Natural killer cell (primary cell): ENCODE data around the gene COG7. TPM values are rescaled to one million over a fixed set of nuclear protein-coding genes. Genes with fewer than 3 reads are reported as not detected.

Experiments used
- ATAC-seq, 3 donors: fragments of 150-1000 bp in 2 of 3; fragments of 200-7000 bp in 1 of 3; cut with Tn5 transposase; 1 replicate in 1 of 3; 2 replicates in 2 of 3; pipeline ENCODE4 v1.10.0; 2021; ENCODE audit warnings: mild to moderate bottlenecking in 2 of 3, moderate library complexity in 2 of 3
- DNase-seq, 2 donors: peaks; one replicate each; pipeline versions ENCODE4 v3.0.0 to v3.0.0-alpha.2; 2013 to 2021; ENCODE audit warnings: mixed read lengths in 1 of 2
- H3K27ac ChIP-seq: one replicate; pipeline ENCODE4 v1.5.1; 2013; ENCODE audit warnings: mild to moderate bottlenecking, low read length
- H3K27me3 ChIP-seq: one replicate; pipeline ENCODE4 v1.6.1; 2013; ENCODE audit warnings: low read length; ENCODE audit not compliant: control insufficient read depth, insufficient read depth
- H3K36me3 ChIP-seq: one replicate; pipeline ENCODE4 v1.6.1; 2013; ENCODE audit warnings: low read length; ENCODE audit not compliant: control insufficient read depth, insufficient read depth
- H3K4me1 ChIP-seq: one replicate; pipeline ENCODE4 v1.6.1; 2013; ENCODE audit warnings: low read length; ENCODE audit not compliant: control insufficient read depth, insufficient read depth
- H3K4me3 ChIP-seq: one replicate; pipeline ENCODE4 v1.5.1; 2013; ENCODE audit warnings: low read length
- H3K9me3 ChIP-seq: one replicate; pipeline ENCODE4 v1.6.1; 2013; ENCODE audit warnings: low read length; ENCODE audit not compliant: control insufficient read depth, insufficient read depth
- H3K27ac Mint-ChIP-seq, 2 donors: one replicate each; pipeline ENCODE4 v1.8.0; 2022; ENCODE audit warnings: mild to moderate bottlenecking in 2 of 2, mixed read lengths in 2 of 2, moderate library complexity in 1 of 2
- H3K27me3 Mint-ChIP-seq, 2 donors: one replicate each; pipeline ENCODE4 v1.8.0; 2022; ENCODE audit warnings: low read depth in 2 of 2, mixed read lengths in 2 of 2
- H3K36me3 Mint-ChIP-seq: one replicate; pipeline ENCODE4 v1.8.0; 2022; ENCODE audit warnings: mixed read lengths
- H3K4me1 Mint-ChIP-seq, 2 donors: one replicate each; pipeline ENCODE4 v1.8.0; 2022; ENCODE audit warnings: mixed read lengths in 2 of 2
- H3K4me3 Mint-ChIP-seq: one replicate; pipeline ENCODE4 v1.8.0; 2022; ENCODE audit warnings: mild to moderate bottlenecking, moderate library complexity, mixed read lengths
- H3K9me3 Mint-ChIP-seq, 2 donors: one replicate each; pipeline ENCODE4 v1.8.0; 2022; ENCODE audit warnings: mixed read lengths in 2 of 2
- CTCF ChIP-seq: fragments of 200-600 bp; IDR thresholded peaks from one replicate; pipeline ENCODE4 v1.8.0; 2022; ENCODE audit warnings: antibody characterized with exemption
- WGBS: methylation state at CpG from one replicate; pipeline ENCODE4 v1.1.7; 2013; ENCODE audit warnings: missing lambda C conversion rate; ENCODE audit not compliant: insufficient coverage; 5-methylcytosine and 5-hydroxymethylcytosine counted together
- intact Hi-C: fragments of 100-400 bp; cut with micrococcal nuclease; formaldehyde crosslinking; loops from one replicate; pipeline ENCODE4 v1.14.2; 2022
- total RNA-seq, 4 donors: library from RNA; stranded (reverse); fragments of 120-200 nt in 1 of 4; gene quantifications; one replicate each; pipeline versions ENCODE4 v1.2.3 to v1.2.4, GENCODE V29; 2013 to 2022

The COG7 gene
- total RNA-seq, 3 donors from 2014 or later (not counting 1 experiment from before 2014, with no cell fraction given): 18.4 to 26.6 (median 20.3) TPM

- Histone ChIP-seq H3K9me3 (no peaks in the 10 kb centered on the region), H3K36me3 (peaks cover 69% of the 10 kb centered on the region), H3K27ac (no peak overlapping the region), H3K27me3 (no peaks in the 10 kb centered on the region), H3K4me1 (no peaks in the 10 kb centered on the region), H3K4me3 (no peak overlapping the region)
- TF ChIP-seq CTCF: no peak
- no peak for ATAC-seq
- Mint-ChIP-seq H3K27ac (no peak overlapping the region), H3K4me3 (no peak overlapping the region), H3K9me3 (no peaks in the 10 kb centered on the region), H3K36me3 (peaks cover 18% of the 10 kb centered on the region), H3K27me3 (no peaks in the 10 kb centered on the region), H3K4me1 (no peaks in the 10 kb centered on the region)
- WGBS: 98% methylated on average over 6 of the region's 6 CpGs
- no peak for DNase-seq
- intact Hi-C loops: no loop called here
Observed at GRCh38 chr16:23395732-23396131, 57.3 kb downstream of the COG7 start.

- H3K9me3 Mint-ChIP-seq: no peaks in the 10 kb centered on the region
- Histone ChIP-seq H3K27ac (no peak overlapping the region), H3K4me3 (no peak overlapping the region), H3K4me1 (no peaks in the 10 kb centered on the region), H3K9me3 (no peaks in the 10 kb centered on the region), H3K27me3 (no peaks in the 10 kb centered on the region), H3K36me3 (peaks cover 70% of the 10 kb centered on the region)
- no peak overlapping the region for H3K27ac Mint-ChIP-seq
- no peaks in the 10 kb centered on the region for H3K27me3 Mint-ChIP-seq
- intact Hi-C loops: no loop called here
- DNase-seq: no peak
- no peaks in the 10 kb centered on the region for H3K4me1 Mint-ChIP-seq
- 87% methylated on average over 3 of the region's 4 CpGs for WGBS
- TF ChIP-seq CTCF: no peak
- no peak for ATAC-seq
- H3K36me3 Mint-ChIP-seq: peaks cover 7% of the 10 kb centered on the region
- no peak overlapping the region for H3K4me3 Mint-ChIP-seq
Observed at GRCh38 chr16:23394141-23394831, 58.7 kb downstream of the COG7 start.

- peaks cover 56% of the 10 kb centered on the region for H3K36me3 ChIP-seq
- Mint-ChIP-seq H3K36me3 (no peaks in the 10 kb centered on the region), H3K4me1 (no peaks in the 10 kb centered on the region)
Observed at GRCh38 chr16:23392223-23392600, 60.8 kb downstream of the COG7 start.

More at GRCh38 chr16:23392223-23392600, 60.8 kb downstream of the COG7 start:
- intact Hi-C loops: no loop called here
- TF ChIP-seq CTCF: no peak
- H3K4me3 ChIP-seq: no peak overlapping the region
- Mint-ChIP-seq H3K27ac (no peak overlapping the region), H3K9me3 (no peaks in the 10 kb centered on the region), H3K4me3 (no peak overlapping the region), H3K27me3 (no peaks in the 10 kb centered on the region)
- 96% methylated on average over 6 of the region's 6 CpGs for WGBS
- DNase-seq: no peak
- no peak for ATAC-seq
- no peaks in the 10 kb centered on the region for H3K9me3 ChIP-seq
- H3K27me3 ChIP-seq: no peaks in the 10 kb centered on the region
- no peak overlapping the region for H3K27ac ChIP-seq
- no peaks in the 10 kb centered on the region for H3K4me1 ChIP-seq
